OCI-LY1 (cell line): ENCODE measurements around the gene PDZK1IP1.

Experiments
- EZH2 ChIP-seq: fragments of 200-600 bp; sonication (generic), shearing (Covaris generic); IDR thresholded peaks from 2 replicates; pipeline ENCODE4 v1.8.0; 2017; ENCODE audit warnings: borderline replicate concordance, mixed run types, mild to moderate bottlenecking, antibody characterized with exemption, low read length, moderate library complexity, mixed read lengths
- TF ChIP-seq, protein P1 (sequence below): fragments of 200-600 bp; sonication (generic), shearing (Covaris generic); IDR thresholded peaks from 2 replicates; pipeline ENCODE4 v1.5.1; 2017; ENCODE audit warnings: mild to moderate bottlenecking, antibody characterized with exemption, low read length, moderate library complexity, mixed read lengths

DNA sequence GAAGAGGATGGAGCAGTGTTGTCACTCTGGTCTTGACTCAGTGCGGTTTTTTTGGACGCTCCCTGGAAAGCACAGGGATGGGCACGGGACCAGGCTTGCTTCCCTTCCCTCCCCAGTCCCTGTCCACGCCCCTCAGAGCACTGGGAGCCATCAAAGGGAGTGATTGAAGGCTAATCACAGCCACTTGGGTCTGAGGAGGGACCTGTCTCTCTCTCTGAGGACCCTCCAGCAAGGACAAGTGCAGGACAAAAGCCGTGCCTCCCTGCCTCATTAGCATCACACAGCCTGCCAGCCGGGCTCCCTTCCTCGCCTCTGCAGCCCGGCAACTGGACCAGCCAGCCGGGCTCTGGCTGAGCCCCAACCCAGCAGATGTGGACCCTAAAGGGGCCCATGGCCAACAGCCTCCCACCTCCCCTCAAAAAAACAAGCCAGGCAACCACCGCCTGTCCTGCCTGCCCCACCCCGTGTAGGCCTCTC is 18.6 kb upstream of the PDZK1IP1 start:
- TF ChIP-seq EZH2, result no peak
- TF ChIP-seq, protein P1, sequence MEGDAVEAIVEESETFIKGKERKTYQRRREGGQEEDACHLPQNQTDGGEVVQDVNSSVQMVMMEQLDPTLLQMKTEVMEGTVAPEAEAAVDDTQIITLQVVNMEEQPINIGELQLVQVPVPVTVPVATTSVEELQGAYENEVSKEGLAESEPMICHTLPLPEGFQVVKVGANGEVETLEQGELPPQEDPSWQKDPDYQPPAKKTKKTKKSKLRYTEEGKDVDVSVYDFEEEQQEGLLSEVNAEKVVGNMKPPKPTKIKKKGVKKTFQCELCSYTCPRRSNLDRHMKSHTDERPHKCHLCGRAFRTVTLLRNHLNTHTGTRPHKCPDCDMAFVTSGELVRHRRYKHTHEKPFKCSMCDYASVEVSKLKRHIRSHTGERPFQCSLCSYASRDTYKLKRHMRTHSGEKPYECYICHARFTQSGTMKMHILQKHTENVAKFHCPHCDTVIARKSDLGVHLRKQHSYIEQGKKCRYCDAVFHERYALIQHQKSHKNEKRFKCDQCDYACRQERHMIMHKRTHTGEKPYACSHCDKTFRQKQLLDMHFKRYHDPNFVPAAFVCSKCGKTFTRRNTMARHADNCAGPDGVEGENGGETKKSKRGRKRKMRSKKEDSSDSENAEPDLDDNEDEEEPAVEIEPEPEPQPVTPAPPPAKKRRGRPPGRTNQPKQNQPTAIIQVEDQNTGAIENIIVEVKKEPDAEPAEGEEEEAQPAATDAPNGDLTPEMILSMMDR, result no peak
